GM18511 (cell line): ENCODE measurements around the gene RIF1.
A peak's percentile ranks its signal among the peaks of the same experiment; 100 is the strongest.
"Not testable (repeated sequence)": the region's sequence is repeated elsewhere in the genome, so short reads cannot be mapped to it uniquely, and the experiment has no call there.

Source experiments
- ATAC-seq: cut with Tn5 transposase; IDR thresholded peaks from one replicate; pipeline ENCODE4 v1.9.1; 2021; ENCODE audit warnings: mild to moderate bottlenecking, moderate library complexity; ENCODE audit not compliant: unreplicated experiment

RIF1 gene

DNA sequence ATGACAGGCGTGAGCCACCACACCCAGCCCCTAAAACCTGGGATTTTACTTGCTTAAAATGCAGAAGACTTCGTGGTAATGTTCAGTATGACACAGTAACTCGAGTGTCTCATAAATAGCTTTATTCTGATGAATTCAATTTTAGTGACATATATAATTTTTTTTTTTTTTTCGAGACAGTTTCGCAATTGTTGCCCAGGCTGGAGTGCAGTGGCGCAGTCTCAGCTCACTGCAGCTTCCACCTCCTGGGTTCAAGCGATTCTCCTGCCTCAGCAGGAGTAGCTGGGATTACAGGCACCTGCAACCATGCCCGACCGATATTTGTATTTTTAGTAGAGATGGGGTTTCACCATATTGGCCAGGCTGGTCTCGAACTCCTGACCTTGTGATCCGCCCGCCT lies 12.0 kb downstream of the RIF1 start:
- ATAC-seq = not testable (repeated sequence)

DNA sequence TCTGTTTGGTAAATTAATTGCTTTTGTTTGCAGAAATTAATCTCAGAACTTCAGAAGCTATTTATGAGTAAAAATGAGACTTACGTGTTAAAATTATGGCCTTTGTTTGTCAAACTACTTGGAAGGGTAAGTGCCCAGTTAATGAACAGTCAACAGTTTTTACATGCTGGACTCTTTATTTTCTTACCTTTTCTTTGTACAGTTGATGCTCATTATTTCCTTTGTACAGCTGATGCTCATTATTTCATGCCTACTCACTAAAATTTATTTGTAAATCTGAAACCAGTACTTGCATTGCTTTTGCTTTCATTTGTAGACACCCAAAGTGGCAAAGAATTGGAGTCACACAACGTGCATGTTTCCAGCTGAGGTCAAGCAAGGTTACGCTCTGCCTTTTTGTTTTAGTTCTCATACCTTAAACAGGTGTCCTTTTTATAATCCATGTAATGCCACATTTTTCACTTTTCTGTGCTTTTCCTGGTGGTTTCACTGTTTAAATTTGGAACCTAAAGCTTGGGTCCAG lies 13.3 kb downstream of the RIF1 start:
- peak; percentile 82 for ATAC-seq

- no peak for ATAC-seq
Measured at GRCh38 chr2:151423760-151424159, 14.1 kb downstream of the RIF1 start.

DNA sequence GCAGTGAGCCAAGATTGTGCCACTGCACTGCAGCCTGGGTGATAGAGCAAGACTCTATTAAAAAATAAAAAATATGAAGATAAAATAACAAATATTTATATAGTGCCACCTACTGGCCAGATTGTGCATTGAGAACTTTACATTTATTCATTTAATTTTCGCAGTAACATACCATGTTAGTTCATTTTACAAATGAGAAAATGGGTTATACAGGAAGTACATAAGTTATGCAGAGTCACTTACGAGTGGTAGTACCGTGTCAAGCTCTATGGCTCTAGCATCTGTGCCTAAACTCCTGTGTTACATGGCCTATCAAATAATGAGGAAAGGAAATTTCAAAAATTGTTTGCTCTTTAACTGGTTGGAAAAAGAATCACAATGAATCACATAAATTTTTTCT lies 27.9 kb downstream of the RIF1 start:
- no peak for ATAC-seq

GRCh38 chr2:151438506-151438905 lies 28.8 kb downstream of the RIF1 start:
- ATAC-seq = no peak

DNA sequence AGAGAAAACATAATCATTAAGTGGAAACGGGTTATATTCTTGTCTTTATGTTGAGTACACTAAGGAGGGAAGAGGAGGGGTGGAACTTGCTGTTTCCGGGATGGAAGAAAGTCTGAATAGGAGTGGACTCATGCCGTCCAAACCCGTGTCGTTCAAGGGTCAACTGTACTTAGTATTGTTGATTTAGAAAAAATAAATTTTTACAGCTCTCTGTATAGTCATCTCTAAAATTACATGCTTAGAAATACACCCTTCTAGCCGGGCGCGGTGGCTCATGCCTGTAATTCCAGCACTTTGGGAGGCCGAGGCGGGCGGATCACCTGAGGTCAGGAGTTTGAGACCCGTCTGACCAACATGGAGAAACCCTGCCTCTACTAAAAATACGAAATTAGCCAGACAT lies 29.4 kb downstream of the RIF1 start:
- ATAC-seq = no peak

DNA sequence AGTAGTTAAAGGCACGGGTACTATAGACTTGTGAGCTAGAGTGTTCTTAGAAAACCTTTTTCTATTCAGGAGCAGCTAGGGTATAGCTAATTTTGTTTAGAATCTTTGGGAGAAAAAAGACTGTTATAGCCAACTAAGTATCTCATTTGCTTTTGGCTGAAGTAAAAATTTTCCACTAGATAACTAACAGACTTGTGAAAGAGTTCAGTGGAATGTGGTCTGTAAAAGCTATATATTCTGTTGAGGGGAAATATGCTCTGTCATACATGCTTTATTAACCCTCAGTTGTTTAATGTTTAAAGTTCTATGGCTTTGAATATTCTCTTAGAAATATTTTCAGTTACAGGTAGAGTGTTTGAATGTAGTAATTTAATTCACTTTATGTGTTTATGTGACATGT lies 49.7 kb downstream of the RIF1 start:
- no peak for ATAC-seq

DNA sequence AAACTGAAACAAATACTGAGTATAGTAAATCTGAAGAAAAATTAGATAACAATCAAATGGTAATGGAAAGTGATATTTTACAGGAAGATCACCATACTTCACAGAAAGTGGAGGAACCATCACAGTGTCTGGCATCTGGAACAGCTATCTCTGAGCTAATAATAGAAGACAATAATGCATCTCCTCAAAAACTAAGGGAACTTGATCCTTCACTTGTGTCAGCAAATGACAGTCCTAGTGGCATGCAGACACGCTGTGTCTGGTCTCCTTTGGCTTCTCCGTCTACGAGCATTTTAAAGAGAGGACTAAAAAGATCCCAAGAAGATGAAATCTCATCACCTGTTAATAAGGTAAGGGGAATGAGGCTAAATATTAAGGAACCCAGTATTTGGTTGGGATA lies 56.1 kb downstream of the RIF1 start:
- ATAC-seq = no peak

- ATAC-seq = no peak
Measured at GRCh38 chr2:151470556-151470955, 60.9 kb downstream of the RIF1 start.

DNA sequence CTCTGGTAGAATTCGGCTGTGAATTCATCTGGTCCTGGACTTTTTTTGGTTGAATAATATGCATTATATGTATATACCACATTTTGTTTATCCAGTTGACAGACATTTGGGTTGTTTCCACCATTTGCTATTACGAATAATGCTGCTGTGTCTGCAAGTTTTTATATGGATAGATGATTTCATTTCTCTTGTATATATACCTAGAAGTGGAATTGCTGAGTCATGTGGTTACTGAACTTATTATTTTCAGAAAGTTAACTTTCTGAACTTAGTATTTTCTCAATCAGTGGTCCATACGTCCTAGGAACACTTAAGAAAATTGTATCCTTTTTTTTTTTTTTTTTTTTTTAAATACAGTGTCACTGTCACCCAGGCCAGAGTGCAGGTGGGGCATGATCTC lies 63.3 kb downstream of the RIF1 start:
- no peak for ATAC-seq

- no peak for ATAC-seq
Measured at GRCh38 chr2:151475071-151475470, 65.4 kb downstream of the RIF1 start.

DNA sequence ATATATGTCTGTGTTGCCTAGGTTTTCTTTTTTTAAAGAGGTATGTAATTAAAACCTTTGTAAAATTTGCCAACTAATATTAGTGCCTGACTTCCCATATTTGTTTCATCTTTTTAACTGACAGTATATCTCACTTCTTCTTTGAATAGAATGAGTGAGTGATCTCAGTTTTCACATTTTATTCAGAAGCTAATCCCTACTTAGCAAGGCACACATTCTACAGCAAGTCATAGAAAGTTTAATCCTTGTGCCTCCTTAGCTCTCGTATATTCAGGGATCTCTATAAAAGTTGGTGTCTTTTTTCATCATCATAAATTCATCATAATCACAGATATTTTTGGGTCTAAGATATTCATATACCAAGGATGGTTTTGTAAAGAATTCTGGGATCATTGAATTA lies 66.6 kb downstream of the RIF1 start:
- ATAC-seq = no peak

- ATAC-seq = no peak
Measured at GRCh38 chr2:151478011-151478410, 68.3 kb downstream of the RIF1 start.

DNA sequence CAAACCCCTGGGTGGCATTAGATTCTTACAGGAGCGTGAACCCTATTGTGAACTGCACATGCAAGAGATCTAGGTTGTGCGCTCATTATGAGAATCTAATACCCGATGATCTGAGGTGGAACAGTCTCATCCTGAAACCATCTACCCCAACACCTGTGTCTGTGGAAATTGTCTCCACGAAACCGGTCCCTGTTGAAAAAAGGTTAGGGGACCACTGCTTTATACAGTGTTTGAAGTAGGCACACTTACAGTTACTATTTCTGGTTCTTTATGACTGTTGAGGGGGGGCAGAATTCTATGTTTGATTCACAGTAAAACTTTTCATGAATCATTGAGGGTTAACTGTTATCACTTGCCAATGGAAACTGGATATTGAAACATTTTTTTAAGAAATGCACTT lies 72.0 kb downstream of the RIF1 start:
- no peak for ATAC-seq

DNA sequence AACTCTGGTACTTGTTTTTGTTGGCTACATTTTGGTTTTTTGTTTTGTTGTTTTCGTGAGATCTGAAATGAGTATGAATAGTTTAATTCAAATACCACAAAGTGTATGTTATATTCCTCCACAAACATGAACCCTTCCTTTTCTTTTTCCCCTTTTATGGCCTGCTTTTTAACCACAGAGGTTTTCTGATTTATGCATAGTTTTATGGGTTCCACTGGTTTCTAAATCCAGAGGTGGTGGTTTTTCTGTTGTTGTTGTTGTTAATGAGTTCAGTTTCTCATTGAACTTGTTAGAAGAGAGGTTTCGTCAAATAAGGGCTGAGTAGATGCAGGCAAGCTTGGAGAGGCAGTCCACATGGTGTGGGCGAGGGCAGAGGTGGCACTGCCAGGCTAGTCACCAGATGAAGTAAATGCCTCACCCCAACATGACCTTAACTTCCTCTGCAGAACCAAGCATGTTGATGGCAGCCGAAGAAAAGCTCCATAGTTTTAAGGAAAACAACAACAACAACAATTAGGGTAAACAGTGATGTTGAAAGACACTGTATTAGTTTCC lies 72.5 kb downstream of the RIF1 start:
- ATAC-seq = no peak

DNA sequence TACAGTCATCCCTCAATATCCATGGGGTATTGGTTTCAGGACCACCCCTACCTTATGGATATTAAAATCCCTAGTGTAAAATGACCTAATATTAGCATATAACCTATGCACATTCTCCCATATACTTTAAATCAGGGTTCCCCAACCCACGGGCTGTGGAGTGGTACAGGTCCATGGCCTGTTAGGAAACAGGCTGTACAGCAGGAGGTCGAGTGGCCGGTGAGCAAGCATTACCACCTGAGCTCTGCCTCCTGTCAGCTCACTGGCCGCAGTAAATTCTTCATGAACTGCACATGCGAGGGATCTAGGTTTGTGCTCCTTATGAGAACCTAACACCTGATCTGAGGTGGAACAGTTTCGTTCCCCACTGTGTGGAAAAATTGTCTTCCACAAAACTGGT lies 73.8 kb downstream of the RIF1 start:
- no peak for ATAC-seq

DNA sequence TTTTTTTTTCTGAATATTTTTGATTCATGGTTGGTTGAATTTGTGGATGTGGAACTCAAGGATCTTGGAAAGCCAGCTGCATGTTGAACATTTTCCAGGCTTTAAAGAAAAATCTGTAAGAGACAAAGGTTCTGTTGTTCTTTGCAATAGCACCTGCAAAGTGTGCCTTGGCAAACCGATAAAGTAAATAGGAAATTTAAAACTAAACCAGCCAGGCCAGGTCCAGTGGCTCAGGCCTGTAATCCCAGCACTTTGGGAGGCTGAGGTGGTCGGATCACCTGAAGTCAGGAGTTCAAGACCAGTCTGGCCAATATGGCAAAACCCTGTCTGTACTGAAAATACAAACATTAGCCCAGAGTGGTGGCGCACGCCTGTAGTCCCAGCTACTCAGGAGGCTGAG lies 74.4 kb downstream of the RIF1 start:
- ATAC-seq = no peak

DNA sequence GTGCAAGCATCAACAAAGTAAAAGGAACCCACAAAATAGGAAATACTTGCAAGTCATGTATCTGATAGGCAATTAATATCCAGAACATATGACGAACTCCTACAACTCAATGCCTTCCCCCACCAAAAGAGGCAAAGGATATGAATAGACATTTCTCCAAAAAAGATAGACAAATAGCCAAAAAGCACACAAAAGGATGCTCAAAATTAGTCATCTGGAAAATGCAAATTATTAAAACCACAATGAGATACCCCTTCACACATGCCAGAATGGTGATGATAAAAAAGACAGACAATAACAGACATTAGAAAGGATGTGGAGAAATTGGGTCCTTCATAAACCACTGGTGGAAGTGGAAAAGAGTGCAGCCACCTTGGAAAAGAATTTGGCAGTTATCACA lies 76.4 kb downstream of the RIF1 start:
- no peak for ATAC-seq

GRCh38 chr2:151490276-151490675 lies 80.6 kb downstream of the RIF1 start:
- ATAC-seq = no peak

GRCh38 chr2:151491496-151491895 lies 81.8 kb downstream of the RIF1 start:
- no peak for ATAC-seq

GRCh38 chr2:151498178-151498577 lies 88.5 kb downstream of the RIF1 start:
- no peak for ATAC-seq

DNA sequence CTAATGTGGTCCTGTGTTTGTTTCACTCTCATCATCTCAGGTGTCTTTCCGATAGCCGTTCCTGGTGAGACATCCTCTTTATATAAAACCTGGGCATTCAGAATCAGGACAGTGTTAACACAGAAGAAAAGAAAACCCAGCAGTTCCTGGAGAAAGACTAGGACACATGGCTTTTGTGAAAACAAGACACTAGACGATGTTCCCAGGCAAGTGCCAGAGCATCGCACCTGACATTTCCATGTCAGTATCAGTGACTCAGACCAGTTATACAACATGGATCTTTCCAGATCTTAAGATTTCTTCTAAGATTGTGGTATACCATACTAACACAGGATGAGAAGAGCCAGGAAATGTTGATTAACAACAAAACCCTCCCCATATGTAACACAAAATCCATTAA lies 96.5 kb downstream of the RIF1 start:
- ATAC-seq = no peak

- ATAC-seq = no peak
Measured at GRCh38 chr2:151508519-151508918, 98.8 kb downstream of the RIF1 start.
